GM19324 (cell line): ENCODE results near the gene MED29.

Experiments used
- ATAC-seq: cut with Tn5 transposase; IDR thresholded peaks from one replicate; pipeline ENCODE4 v1.9.1; 2021; ENCODE audit warnings: mild to moderate bottlenecking, moderate library complexity; ENCODE audit not compliant: unreplicated experiment, low FRiP score

Gene MED29

DNA sequence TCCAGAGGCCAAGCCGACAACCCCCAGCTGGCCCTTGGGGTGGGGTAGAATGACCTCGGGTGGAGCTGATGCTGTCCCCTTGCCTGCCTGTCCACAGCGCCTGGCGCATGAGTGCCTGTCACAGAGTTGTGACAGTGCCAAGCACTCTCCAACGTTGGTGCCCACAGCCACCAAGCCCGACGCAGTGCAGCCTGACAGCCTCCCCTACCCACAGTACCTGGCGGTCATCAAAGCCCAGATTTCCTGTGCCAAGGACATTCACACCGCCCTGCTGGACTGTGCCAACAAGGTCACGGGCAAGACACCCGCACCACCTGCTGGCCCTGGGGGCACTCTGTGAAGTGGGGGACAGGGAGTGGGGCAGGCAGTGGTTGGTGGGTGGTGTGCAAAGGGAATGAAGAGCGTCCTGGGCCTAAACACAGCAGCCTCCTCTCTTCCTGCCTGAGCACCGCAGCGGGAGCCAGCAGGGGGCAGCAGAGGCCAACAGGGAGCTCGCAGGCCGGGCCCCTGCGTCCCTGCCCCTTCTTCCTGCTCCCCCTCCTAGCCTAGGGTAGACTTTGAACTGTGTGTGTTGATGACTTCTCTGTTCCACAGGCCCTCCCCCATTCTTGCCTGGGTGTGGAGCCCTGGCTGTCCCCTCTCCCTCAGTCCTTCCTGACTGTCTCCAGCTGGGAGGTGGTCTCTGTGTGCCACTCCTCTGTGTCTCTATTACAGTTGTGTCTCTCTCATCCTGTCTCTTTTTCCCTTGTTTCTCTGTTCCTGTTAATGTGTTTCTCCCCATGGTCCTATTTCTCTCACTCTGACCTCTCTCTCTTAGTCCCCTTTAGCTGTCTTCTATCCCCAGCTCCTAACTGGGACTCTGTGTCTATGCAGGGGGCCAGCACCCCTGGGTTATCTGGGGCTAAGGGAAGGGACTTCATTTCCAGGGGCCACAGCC lies 6.5 kb downstream of the MED29 start:
- peak; percentile 46 for ATAC-seq

DNA sequence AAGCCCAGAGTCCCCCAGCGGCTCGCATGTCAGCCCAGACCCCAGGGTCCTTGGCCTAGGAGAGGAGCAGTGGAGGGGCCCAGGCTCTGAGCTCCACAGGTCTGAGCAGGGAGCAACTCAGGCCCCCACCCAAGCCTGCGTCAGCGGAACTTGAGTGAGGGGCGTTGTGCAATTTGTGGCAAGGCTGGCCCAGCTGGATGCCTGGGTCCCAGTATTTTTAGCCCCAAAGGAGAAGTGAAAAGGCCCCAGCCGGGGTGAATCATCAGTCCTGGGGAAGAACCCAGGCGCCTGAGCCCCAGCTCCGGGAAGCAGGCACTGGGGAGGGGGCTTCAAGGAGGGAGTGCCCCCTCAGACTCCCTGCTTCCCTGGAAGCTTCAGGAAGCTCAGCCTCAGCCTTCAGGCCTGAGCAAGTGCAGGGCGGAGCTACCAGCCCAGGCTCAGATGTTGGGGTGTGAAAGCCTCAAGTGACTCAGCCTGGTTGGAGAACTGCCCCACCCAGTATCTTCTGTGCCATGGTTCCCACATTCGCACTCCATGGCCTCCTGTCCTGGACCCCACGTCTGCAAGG lies 7.2 kb downstream of the MED29 start:
- no peak for ATAC-seq

DNA sequence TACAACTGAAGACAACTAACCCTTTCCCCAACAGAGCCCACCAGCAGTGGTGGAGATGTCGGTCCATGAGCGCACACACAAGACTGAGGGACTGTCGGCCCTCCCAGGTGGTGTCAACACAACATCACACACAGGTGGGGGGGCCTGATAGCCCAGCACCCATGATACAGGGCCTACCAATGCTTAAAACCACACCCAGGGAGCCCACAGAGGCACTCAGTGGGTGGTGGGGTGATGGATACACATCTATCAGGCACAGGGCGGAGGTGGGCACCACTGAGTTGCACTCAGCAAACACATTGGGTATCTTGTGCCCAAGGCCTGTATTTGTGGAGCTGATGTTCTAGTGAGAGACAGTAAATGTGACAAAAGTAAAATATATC lies 8.5 kb downstream of the MED29 start:
- no peak for ATAC-seq

DNA sequence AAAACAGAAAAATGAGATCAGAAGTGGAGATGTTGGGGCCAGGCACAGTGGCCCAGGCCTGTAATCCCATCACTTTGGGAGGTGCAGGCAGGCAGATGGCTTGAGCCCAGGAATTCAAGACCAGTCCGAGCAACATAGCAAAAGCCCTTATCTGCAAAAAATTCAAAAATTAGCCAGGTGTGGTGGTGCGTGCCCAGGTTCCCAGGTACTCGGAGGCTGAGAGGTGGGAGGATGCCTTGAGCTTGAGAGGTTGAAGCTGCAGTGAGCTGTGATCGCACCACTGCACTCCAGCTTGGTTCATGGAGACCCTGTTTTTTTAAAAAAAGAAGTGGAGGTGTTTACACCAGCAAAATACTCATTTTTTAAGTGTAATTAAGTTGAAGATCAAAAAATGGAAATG lies 8.9 kb downstream of the MED29 start:
- no peak for ATAC-seq

DNA sequence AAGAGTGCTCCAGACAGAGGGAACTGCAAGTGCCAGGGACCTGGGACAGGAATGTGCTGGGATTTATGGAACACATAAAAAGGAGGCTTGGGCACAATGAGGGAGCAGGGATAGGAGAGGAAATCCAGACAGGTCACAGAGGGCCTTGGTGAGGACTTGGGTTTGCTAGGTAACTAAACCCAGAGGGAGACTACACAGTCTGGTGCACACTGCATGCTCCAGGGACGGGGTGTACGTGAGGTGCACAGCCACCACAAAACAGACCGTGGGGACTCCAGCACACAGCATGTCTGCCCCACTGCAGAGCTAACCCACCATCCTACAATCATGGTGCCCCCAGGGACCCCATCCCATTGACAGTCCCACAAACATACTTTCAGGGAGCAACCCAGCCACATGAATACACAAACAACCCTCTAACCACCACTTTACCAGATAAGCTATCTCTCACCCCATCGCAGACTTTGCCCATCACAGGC lies 9.9 kb downstream of the MED29 start:
- no peak for ATAC-seq

DNA sequence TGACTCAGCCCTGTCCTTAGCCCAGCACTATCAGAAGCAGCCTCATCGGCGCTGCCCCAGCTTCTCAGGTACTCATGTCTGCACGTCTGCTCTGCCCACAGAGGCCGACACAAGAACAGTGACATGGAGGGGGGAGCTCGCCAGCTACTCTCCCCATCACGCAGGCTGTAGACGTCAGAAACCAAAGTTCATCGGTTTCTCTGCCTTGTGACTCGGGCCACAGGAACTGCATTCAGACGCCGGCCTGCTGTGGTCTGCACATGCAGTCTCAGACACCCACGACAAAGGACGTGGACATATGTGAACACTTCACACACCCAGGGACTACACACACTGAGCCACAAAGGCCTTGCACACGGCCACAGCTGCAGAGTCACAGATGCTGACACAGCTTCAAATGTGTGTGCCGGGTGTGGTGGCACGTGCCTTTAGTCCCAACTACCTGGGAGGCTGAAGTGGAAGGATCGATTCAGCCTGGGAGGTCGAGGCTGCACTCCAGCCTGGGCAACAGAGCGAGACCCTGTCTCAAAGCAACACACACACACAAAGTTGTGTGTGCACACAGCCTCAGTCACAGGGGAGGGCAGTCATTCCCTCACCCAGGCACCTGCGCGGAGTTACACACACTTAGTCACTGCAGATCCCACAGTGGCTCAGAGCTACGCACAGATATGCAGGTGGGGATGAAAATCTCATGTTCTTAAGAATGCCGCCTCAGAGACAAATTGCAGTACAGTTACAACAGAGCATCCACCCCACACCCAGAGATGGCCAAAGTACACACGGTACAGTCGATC lies 10.6 kb downstream of the MED29 start:
- no peak for ATAC-seq

DNA sequence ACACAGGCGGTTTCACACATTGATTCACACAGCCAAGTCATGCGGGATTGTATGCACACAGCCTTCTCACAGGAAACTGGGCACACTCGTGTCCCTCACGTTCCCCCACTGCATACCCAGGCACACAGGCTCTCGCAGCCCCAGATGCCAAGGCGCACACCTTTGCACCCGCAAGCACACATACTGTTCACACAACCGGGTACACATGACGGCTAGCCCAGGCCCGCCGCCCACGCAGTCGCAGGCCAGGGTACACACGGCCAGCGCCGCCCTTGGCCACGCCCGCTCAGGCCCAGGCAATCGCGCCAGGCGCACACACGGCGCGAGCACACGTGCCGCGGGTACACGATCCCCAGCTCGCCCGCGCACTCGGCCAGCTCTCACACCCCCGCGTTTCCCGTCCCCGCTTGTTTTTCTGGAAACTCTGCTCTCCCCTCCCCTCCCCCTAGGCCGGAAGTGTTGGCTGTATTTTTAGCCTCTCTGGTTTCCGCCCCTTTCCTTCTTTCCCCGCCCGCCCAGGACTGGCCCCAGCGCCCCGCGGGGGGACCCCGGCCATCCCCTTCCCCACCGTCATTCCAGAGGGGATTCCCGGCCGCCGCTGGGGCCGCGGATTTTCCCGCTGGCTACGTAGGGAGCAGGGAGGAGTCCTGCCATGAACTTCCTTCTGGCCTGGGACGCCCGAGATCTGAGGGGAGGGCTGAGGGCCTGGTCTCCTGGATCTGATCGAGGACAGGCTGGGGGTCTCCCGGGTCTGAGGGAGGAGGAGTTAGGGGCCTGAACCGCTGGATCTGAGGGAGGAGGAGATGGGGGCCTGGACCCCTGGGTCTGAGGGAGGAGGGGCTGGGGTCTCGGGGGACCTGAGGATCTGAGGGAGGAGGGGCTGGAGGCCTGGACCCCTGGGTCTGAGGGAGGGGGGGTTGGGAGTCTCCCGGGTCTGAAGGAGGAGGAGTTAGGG lies 11.4 kb downstream of the MED29 start:
- peak; percentile 33 for ATAC-seq

DNA sequence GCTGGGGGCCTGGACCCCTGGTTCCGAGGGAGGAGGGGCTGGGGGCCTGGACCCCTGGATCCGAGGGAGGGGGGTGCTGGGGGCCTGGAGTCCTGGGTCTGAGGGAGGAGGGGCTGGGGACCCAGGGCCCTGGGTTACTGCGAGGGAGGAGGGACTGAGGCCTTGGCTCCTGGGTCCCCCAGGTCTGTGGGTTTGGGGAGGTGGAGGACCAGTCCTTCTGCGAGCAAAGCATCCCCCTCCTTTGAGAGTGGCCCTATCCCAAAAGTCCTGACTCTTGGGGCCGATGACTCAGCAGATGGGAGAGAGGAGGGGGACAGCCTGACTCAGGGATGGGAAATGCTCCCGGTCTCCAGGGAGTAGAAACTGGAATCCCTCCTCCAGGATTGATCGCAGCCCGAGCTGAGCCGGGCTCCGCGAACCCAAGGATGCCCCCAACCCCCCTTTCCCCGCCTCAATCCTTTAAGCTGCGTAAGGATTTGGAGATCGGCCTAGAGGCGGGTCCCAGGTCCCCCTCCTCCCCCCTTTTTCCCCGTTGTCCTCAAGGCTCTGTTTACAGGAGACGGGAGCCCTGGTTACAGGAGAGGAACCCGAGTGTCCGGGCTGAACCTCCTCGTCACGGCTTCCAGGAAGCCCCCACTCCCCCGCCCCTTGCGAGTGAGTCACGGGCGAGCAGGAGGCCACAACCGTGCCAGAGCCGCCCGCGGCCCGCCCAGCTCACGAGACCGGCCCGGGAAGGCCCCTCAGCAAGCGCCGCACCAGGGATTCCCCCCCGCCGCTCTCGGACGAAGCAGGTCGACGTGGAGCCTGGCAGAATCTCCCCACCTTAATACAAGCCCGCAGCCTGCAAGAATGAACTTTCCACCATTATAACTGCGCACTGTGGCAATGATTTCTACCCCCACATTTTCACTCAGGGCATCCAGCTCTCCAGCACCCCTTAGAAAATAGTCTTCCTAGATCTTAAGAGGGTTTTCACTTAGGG lies 12.4 kb downstream of the MED29 start:
- no peak for ATAC-seq

DNA sequence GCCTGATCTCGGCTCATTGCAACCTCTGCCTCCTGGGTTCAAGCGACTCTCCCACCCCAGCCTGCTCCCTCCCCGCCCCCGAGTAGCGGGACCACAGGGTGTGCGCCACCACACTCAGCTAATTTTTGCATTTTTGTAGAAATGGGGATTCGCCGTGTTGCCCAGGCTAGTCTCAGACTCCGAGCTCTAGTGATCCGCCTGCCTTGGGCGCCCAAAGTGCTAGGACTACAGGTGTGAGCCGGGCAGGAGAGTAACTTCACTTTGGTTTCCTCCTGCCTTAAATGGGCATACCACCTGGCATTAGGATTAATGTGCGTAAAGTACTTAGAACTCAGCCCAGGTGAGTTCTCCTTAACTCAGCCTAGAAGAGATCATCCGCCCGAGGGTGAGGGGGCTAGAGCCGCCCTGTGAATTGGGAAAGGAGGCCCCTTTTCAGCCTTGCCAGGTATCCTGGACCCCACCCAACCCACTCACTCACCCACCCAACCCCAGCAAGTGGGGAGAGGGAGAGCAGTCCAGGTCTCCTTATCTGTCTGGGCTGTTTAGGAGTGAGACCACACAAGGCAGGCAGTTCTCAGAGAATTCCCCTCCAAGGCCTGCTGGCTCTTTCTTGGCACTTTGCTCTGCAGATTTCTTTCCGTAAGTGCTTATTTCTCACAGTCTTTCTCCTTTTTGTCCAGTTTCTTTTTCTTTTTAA lies 14.2 kb downstream of the MED29 start:
- ATAC-seq: no peak

DNA sequence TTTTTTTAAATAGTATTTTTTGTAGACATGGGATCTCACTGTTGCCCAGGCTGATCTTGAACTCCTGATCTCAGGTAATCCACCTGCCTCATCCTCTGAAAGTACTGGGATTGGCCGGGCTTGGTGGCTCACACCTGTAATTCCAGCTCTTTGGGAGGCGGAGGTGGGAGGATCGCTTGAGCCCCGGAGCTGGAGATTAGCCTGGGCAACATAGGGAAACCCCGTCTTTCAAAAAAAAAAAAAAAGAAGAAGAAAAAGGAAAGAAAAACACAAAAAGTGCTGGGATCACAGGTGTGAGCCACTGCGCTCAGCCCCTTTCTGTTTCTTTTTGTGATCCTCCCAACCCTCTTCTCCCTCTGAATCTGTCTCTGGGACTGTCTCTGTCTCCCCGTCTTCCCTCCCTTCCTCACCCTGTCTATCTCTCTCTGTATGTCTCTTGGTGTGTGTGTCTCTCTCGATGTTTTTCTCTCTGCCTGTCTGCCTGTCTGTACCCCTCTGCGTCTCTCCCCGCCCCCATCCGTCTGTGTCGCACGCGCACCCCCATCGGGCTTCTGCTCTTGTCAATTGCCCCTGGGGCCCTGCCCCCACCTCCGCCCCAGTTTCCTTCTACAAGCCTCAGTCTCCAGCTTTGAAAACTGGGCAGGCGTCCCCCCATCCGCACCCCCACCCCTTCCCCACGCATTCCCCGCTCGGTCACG lies 14.9 kb downstream of the MED29 start:
- no peak for ATAC-seq

DNA sequence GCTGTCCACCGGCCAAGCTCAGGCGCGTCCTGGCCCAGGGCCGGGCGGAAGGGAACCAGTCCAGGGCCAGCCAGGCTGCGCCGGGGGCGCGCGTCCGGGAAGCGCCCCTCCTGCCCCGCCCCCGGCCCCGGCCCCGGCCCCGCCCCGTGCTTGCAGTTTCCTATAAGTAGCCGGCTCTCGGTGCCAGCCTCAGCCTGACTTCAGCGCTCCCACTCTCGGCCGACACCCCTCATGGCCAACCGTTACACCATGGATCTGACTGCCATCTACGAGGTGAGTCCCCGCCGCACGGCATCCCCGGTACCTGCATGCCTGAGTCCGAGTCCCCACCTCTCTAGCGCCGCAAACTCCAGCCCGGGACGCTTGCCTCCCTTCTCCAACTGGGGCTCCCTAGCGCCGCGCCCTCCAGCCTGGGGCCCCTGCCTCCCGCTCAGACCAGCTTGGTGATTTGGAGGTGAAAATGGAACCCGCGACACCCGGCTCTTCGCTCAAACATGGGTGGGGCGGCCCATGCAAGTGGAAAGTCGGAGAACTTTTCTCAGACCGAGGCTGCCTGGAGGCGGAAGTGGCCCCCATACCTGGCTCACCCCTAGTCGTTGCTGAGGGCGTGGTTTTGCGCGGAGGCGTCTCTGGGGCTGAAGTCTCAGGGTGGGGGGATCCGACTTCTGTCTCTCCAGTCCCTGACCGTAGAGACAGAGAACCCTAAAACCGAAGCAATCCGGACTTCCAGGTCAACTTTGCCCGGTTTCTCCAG lies 15.7 kb downstream of the MED29 start, which contains the start of gene ZFP36:
Gene ZFP36, plus strand, starts transcription at position 192 of the 754 bp plus-strand sequence. Its CDS starts 58 bp downstream, at position 250.
- ATAC-seq: peak; percentile 16

DNA sequence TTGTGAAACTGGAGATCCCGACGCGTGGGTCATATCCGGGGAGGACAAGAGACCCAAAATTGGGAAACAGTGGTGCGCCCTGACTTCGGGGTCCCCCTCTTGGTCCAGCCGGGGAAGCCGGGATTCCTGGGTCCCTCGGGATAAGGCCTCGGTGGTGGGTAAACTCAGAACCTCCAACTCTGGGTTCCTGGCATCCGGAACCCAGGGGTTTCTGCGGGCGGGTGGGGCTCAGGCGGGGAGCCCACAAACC lies 16.2 kb downstream of the MED29 start:
- no peak for ATAC-seq

DNA sequence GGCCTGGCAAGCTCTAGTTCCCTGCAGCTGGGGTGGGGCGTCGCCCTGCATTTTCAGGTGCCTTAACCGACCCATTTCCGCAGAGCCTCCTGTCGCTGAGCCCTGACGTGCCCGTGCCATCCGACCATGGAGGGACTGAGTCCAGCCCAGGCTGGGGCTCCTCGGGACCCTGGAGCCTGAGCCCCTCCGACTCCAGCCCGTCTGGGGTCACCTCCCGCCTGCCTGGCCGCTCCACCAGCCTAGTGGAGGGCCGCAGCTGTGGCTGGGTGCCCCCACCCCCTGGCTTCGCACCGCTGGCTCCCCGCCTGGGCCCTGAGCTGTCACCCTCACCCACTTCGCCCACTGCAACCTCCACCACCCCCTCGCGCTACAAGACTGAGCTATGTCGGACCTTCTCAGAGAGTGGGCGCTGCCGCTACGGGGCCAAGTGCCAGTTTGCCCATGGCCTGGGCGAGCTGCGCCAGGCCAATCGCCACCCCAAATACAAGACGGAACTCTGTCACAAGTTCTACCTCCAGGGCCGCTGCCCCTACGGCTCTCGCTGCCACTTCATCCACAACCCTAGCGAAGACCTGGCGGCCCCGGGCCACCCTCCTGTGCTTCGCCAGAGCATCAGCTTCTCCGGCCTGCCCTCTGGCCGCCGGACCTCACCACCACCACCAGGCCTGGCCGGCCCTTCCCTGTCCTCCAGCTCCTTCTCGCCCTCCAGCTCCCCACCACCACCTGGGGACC lies 16.6 kb downstream of the MED29 start:
- ATAC-seq: no peak

DNA sequence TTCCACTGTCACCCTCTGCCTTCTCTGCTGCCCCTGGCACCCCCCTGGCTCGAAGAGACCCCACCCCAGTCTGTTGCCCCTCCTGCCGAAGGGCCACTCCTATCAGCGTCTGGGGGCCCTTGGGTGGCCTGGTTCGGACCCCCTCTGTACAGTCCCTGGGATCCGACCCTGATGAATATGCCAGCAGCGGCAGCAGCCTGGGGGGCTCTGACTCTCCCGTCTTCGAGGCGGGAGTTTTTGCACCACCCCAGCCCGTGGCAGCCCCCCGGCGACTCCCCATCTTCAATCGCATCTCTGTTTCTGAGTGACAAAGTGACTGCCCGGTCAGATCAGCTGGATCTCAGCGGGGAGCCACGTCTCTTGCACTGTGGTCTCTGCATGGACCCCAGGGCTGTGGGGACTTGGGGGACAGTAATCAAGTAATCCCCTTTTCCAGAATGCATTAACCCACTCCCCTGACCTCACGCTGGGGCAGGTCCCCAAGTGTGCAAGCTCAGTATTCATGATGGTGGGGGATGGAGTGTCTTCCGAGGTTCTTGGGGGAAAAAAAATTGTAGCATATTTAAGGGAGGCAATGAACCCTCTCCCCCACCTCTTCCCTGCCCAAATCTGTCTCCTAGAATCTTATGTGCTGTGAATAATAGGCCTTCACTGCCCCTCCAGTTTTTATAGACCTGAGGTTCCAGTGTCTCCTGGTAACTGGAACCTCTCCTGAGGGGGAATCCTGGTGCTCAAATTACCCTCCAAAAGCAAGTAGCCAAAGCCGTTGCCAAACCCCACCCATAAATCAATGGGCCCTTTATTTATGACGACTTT lies 17.4 kb downstream of the MED29 start:
- no peak for ATAC-seq

DNA sequence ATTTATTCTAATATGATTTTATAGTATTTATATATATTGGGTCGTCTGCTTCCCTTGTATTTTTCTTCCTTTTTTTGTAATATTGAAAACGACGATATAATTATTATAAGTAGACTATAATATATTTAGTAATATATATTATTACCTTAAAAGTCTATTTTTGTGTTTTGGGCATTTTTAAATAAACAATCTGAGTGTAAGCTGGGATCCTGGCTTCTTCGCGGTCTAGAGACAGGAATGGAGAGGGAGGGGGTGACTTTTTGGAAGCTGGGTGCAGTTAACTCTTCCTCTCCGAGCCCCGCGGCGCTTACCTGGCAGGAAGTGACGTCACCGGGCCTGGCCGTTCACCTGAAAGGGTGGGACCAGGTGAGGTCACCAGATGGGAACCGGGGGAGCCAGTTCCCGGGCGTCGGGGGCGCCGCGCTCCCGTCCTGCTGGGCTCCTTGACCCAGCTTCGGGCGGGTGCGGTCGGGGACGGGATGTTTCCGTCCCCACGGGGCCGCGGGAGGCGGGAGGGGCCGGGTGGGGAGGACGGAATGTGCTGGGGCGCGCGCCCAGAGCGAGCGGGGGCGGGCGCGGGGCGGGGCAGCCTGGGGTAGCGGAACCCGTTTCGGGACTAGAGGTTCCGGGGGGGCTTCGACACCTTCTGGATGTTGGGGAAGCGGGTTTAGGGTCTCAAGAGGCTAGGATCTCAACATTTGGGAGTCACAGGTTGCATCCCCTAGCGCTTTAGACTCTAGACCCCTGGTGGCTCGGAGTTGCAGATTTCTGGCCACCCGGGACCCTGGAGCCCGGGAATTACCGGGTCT lies 18.2 kb downstream of the MED29 start:
- ATAC-seq: peak; percentile 3
